HG03135 (cell line): ENCODE measurements around the gene NCF1.
A peak's percentile ranks its signal among the peaks of the same experiment; 100 is the strongest.
"Not testable (repeated sequence)": the region's sequence is repeated elsewhere in the genome, so short reads cannot be mapped to it uniquely, and the experiment has no call there.

Experiments
- ATAC-seq: cut with Tn5 transposase; IDR thresholded peaks from one replicate; pipeline ENCODE4 v1.9.1; 2021; ENCODE audit warnings: mild to moderate bottlenecking, moderate library complexity; ENCODE audit not compliant: unreplicated experiment

The NCF1 gene

GRCh38 chr7:74783595-74783994 lies 9.8 kb downstream of the NCF1 start:
- not testable (repeated sequence) for ATAC-seq

- peak; percentile 87 for ATAC-seq
Observed at GRCh38 chr7:74788369-74789150, 14.7 kb downstream of the NCF1 start.

GRCh38 chr7:74789200-74789736 lies 15.5 kb downstream of the NCF1 start:
- ATAC-seq, result peak; percentile 19

- ATAC-seq, result not testable (repeated sequence)
Observed at GRCh38 chr7:74797848-74798622, 24.2 kb downstream of the NCF1 start.

GRCh38 chr7:74798644-74799043 lies 24.8 kb downstream of the NCF1 start:
- ATAC-seq, result not testable (repeated sequence)

GRCh38 chr7:74815882-74816281 lies 42.1 kb downstream of the NCF1 start:
- ATAC-seq, result not testable (repeated sequence)

- ATAC-seq, result peak; percentile 76
Observed at GRCh38 chr7:74820146-74820805, 46.5 kb downstream of the NCF1 start.

- not testable (repeated sequence) for ATAC-seq
Observed at GRCh38 chr7:74821259-74821658, 47.4 kb downstream of the NCF1 start.

GRCh38 chr7:74829959-74830358 lies 56.1 kb downstream of the NCF1 start:
- ATAC-seq, result not testable (repeated sequence)

- ATAC-seq, result not testable (repeated sequence)
Observed at GRCh38 chr7:74830411-74830810, 56.6 kb downstream of the NCF1 start.
